GM19193 (cell line): ENCODE measurements around the gene CRHR1.

Experiments used
- POLR2A ChIP-seq: IDR thresholded peaks from 4 replicates; pipeline ENCODE4 v1.6.1; 2011; ENCODE audit not compliant: insufficient read depth, insufficient read length; ENCODE audit errors: extremely low read depth

CRHR1 gene

GRCh38 chr17:45780921-45781320, 3.2 kb upstream of the CRHR1 start:
- TF ChIP-seq POLR2A, result no peak

GRCh38 chr17:45782889-45783592, 1.1 kb upstream of the CRHR1 start:
- TF ChIP-seq POLR2A, result no peak

- TF ChIP-seq POLR2A, result no peak
Observed at GRCh38 chr17:45783593-45784292, 377 bp upstream of the CRHR1 start.

- no peak for TF ChIP-seq POLR2A
Observed at GRCh38 chr17:45784741-45785479, 790 bp downstream of the CRHR1 start.

GRCh38 chr17:45785480-45786193, 1.5 kb downstream of the CRHR1 start:
- no peak for TF ChIP-seq POLR2A

- no peak for TF ChIP-seq POLR2A
Observed at GRCh38 chr17:45786349-45786748, 2.2 kb downstream of the CRHR1 start.

- TF ChIP-seq POLR2A, result no peak
Observed at GRCh38 chr17:45787044-45787443, 2.9 kb downstream of the CRHR1 start.

- no peak for TF ChIP-seq POLR2A
Observed at GRCh38 chr17:45787656-45788055, 3.5 kb downstream of the CRHR1 start.

- no peak for TF ChIP-seq POLR2A
Observed at GRCh38 chr17:45788057-45788456, 3.9 kb downstream of the CRHR1 start.

GRCh38 chr17:45789874-45790273, 5.8 kb downstream of the CRHR1 start:
- TF ChIP-seq POLR2A, result no peak

GRCh38 chr17:45790296-45790922, 6.3 kb downstream of the CRHR1 start:
- no peak for TF ChIP-seq POLR2A

GRCh38 chr17:45791041-45791582, 7.0 kb downstream of the CRHR1 start:
- TF ChIP-seq POLR2A, result no peak

- no peak for TF ChIP-seq POLR2A
Observed at GRCh38 chr17:45791935-45792334, 7.8 kb downstream of the CRHR1 start.

GRCh38 chr17:45792437-45792836, 8.3 kb downstream of the CRHR1 start:
- TF ChIP-seq POLR2A, result no peak
